Measurements from ENCODE around the gene EPHA3. TPM values are rescaled to one million over a fixed set of nuclear protein-coding genes. Genes with fewer than 3 reads are reported as not detected.

Gene EPHA3
- total and polyA plus RNA-seq, 4 donors = 0.18 to 11.7 (median 1.5) TPM

DNA sequence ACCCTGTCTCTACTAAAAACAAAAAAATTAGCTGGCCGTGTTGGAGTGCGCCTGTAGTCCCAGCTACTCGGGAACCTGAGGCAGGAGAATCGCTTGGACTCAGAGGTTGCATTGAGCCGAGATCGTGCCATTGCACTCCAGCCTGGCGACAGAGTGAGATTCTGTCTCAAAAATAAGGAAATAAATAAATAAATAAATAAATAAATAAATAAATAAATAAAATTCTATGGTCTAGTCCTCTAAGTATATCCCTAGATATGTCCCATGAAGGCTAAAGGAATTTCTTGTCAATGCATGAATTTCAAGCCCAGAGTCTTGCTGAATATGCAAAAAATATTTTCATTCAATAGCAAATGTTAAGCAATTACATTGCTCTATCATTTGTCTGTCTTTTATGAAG is 149.0 kb downstream of the EPHA3 start:
- no peaks in the 10 kb centered on the region for H3K27me3 ChIP-seq (ENCODE audit: control insufficient read depth in 3 of 3, insufficient read depth in 3 of 3, low read length in 2 of 3)
- peaks cover 0 to 5% (median 0%) of the 10 kb centered on the region in 5 donors for H3K4me1 ChIP-seq (ENCODE audit: control insufficient read depth in 5 of 5, insufficient read depth in 5 of 5, low read length in 5 of 5)
- ATAC-seq (ENCODE audit: insufficient read depth, low FRiP score) = no peak
- DNase-seq = no peak
- H3K4me3 ChIP-seq = no peak overlapping the region
- WGBS, 2 donors = 89 to 98% methylated on average over 7 of the region's 7 CpGs
- no peak overlapping the region for H3K27ac ChIP-seq (ENCODE audit: low read depth in 1 of 2, low read length in 1 of 2)
- H3K9me3 ChIP-seq (ENCODE audit: control insufficient read depth in 4 of 4, insufficient read depth in 3 of 4, low read length in 3 of 4) = no peaks in the 10 kb centered on the region
- no peak overlapping the region for H3K9ac ChIP-seq (ENCODE audit: insufficient read depth in 1 of 2, low read length in 2 of 2)
- H3K36me3 ChIP-seq (ENCODE audit: control insufficient read depth in 4 of 4, insufficient read depth in 4 of 4, low read length in 4 of 4) = no peaks in the 10 kb centered on the region
- no peak for TF ChIP-seq CTCF (IDR thresholded peaks at IDR 0.05; ENCODE audit: control extremely low read depth, extremely low read depth)

GRCh38 chr3:89256882-89257281 is 149.5 kb downstream of the EPHA3 start:
- no peak for TF ChIP-seq CTCF (IDR thresholded peaks at IDR 0.05; ENCODE audit: control extremely low read depth, extremely low read depth)

GRCh38 chr3:89260721-89261120 is 153.3 kb downstream of the EPHA3 start:
- 61 to 63% methylated on average over 1 of the region's 1 CpG for WGBS, 2 donors
- Histone ChIP-seq H3K9ac (ENCODE audit: insufficient read depth in 1 of 2, low read length in 2 of 2) (no peak overlapping the region), H3K4me1 (ENCODE audit: control insufficient read depth in 5 of 5, insufficient read depth in 5 of 5, low read length in 5 of 5) (peaks cover 0 to 5% (median 0%) of the 10 kb centered on the region in 5 donors), H3K27ac (ENCODE audit: low read depth in 1 of 2, low read length in 1 of 2) (no peak overlapping the region), H3K36me3 (ENCODE audit: control insufficient read depth in 4 of 4, insufficient read depth in 4 of 4, low read length in 4 of 4) (no peaks in the 10 kb centered on the region), H3K27me3 (ENCODE audit: control insufficient read depth in 3 of 3, insufficient read depth in 3 of 3, low read length in 2 of 3) (no peaks in the 10 kb centered on the region), H3K4me3 (no peak overlapping the region), H3K9me3 (ENCODE audit: control insufficient read depth in 4 of 4, insufficient read depth in 3 of 4, low read length in 3 of 4) (peaks cover 0 to 4% (median 0%) of the 10 kb centered on the region in 4 donors)
- DNase-seq (peak in 2 of 3 donors; percentile 32 to 47), ATAC-seq (ENCODE audit: insufficient read depth, low FRiP score) (no peak)
- TF ChIP-seq CTCF (IDR thresholded peaks at IDR 0.05; ENCODE audit: control extremely low read depth, extremely low read depth) = no peak

More at GRCh38 chr3:89256882-89257281, 149.5 kb downstream of the EPHA3 start:
- Histone ChIP-seq H3K36me3 (ENCODE audit: control insufficient read depth in 4 of 4, insufficient read depth in 4 of 4, low read length in 4 of 4) (no peaks in the 10 kb centered on the region), H3K4me3 (no peak overlapping the region), H3K27me3 (ENCODE audit: control insufficient read depth in 3 of 3, insufficient read depth in 3 of 3, low read length in 2 of 3) (no peaks in the 10 kb centered on the region), H3K4me1 (ENCODE audit: control insufficient read depth in 5 of 5, insufficient read depth in 5 of 5, low read length in 5 of 5) (peaks cover 0 to 5% (median 0%) of the 10 kb centered on the region in 5 donors), H3K27ac (ENCODE audit: low read depth in 1 of 2, low read length in 1 of 2) (no peak overlapping the region), H3K9me3 (ENCODE audit: control insufficient read depth in 4 of 4, insufficient read depth in 3 of 4, low read length in 3 of 4) (no peaks in the 10 kb centered on the region), H3K9ac (ENCODE audit: insufficient read depth in 1 of 2, low read length in 2 of 2) (no peak overlapping the region)
- 70 to 91% methylated on average over 2 of the region's 2 CpGs for WGBS, 2 donors
- ATAC-seq (ENCODE audit: insufficient read depth, low FRiP score) (no peak), DNase-seq (peak in 2 of 3 donors; percentile 27 to 44)

DNA sequence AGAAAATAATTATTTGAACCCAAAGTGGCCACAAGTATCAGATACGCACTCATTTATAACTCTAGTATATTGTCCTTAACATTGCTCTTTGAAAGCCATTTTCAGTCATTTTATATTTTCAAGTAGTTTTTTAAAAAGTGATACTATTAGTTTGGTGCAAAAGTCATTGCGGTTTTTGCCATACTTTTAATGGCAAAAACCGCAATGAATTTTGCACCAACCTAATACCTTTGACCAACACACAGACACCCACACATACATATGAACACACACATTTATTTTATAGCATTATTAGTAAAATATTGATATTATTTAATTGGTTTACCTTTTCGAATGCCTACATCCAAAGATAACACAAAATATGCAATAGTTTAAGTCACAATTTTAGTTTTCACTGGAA is 154.3 kb downstream of the EPHA3 start:
- Histone ChIP-seq H3K9me3 (ENCODE audit: control insufficient read depth in 4 of 4, insufficient read depth in 3 of 4, low read length in 3 of 4) (peaks cover 0 to 4% (median 0%) of the 10 kb centered on the region in 4 donors), H3K4me1 (ENCODE audit: control insufficient read depth in 5 of 5, insufficient read depth in 5 of 5, low read length in 5 of 5) (peaks cover 0 to 3% (median 0%) of the 10 kb centered on the region in 5 donors), H3K27me3 (ENCODE audit: control insufficient read depth in 3 of 3, insufficient read depth in 3 of 3, low read length in 2 of 3) (no peaks in the 10 kb centered on the region), H3K9ac (ENCODE audit: insufficient read depth in 1 of 2, low read length in 2 of 2) (no peak overlapping the region), H3K4me3 (no peak overlapping the region), H3K36me3 (ENCODE audit: control insufficient read depth in 4 of 4, insufficient read depth in 4 of 4, low read length in 4 of 4) (no peaks in the 10 kb centered on the region), H3K27ac (ENCODE audit: low read depth in 1 of 2, low read length in 1 of 2) (no peak overlapping the region)
- no peak for TF ChIP-seq CTCF (IDR thresholded peaks at IDR 0.05; ENCODE audit: control extremely low read depth, extremely low read depth)
- no peak for ATAC-seq (ENCODE audit: insufficient read depth, low FRiP score)
- DNase-seq = no peak
- WGBS, 2 donors = 91 to 92% methylated on average over 4 of the region's 4 CpGs

Data from lung (tissue), 12 donors.